Measurements from ENCODE around the gene CCDC6. TPM values are rescaled to one million over a fixed set of nuclear protein-coding genes. Genes with fewer than 3 reads are reported as not detected.
"Not testable (repeated sequence)": the region's sequence is repeated elsewhere in the genome, so short reads cannot be mapped to it uniquely, and the experiment has no call there.

The CCDC6 gene
- total RNA-seq, 4 donors from 2014 or later, result 20.1 to 30.6 (median 24.1) TPM

DNA sequence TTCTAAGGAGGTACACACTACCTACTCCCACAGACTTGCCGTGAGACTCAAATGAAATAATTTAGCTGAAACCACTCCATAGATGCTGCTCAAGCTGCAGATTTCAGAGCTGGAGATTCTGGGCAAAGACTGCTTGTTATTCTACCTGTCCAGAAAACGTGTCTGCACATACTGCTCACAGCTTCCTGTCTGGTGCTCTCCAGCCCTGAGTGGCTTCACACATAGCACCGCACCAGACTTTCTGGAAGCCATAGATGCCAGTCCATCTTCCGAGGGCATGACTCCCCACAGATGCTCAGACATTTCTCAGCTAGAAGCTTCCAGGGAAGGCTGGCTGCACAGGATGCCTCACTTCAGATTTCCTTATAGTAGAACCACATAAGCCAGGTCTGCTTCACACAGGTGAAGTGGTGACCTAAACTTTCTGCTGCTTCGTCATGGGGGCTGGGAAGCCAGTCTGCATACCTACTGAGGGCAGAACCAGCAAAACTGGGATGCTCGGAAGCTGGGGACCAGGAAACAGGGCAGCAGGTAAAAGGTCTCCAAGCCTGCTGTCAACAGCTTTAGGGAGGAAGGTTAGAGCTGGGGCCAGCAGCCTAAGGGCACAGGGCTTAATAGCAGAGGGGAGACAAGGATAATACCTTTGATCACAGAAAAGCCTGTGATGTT is 18.2 kb downstream of the CCDC6 start:
- H3K9me3 ChIP-seq, result no peaks in the 10 kb centered on the region
- H3K27me3 ChIP-seq, result no peaks in the 10 kb centered on the region
- H3K27ac ChIP-seq, result no peak overlapping the region
- H3K36me3 ChIP-seq, result peaks cover 0 to 22% (median 0%) of the 10 kb centered on the region in 3 donors
- no peak for DNase-seq (ENCODE audit: low spot score in 2 of 2)
- TF ChIP-seq EP300 (IDR thresholded peaks at IDR 0.05) (no peak), POLR2A (IDR thresholded peaks at IDR 0.05) (no peak)
- TF ChIP-seq, protein P1, sequence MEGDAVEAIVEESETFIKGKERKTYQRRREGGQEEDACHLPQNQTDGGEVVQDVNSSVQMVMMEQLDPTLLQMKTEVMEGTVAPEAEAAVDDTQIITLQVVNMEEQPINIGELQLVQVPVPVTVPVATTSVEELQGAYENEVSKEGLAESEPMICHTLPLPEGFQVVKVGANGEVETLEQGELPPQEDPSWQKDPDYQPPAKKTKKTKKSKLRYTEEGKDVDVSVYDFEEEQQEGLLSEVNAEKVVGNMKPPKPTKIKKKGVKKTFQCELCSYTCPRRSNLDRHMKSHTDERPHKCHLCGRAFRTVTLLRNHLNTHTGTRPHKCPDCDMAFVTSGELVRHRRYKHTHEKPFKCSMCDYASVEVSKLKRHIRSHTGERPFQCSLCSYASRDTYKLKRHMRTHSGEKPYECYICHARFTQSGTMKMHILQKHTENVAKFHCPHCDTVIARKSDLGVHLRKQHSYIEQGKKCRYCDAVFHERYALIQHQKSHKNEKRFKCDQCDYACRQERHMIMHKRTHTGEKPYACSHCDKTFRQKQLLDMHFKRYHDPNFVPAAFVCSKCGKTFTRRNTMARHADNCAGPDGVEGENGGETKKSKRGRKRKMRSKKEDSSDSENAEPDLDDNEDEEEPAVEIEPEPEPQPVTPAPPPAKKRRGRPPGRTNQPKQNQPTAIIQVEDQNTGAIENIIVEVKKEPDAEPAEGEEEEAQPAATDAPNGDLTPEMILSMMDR (IDR thresholded peaks at IDR 0.05), result no peak
- WGBS, 2 donors, result 88 to 90% methylated on average over 4 to 6 of the region's 6 CpGs
- no peak overlapping the region for H3K4me3 ChIP-seq
- H3K4me1 ChIP-seq, result peaks cover 0 to 52% (median 7%) of the 10 kb centered on the region in 4 donors

DNA sequence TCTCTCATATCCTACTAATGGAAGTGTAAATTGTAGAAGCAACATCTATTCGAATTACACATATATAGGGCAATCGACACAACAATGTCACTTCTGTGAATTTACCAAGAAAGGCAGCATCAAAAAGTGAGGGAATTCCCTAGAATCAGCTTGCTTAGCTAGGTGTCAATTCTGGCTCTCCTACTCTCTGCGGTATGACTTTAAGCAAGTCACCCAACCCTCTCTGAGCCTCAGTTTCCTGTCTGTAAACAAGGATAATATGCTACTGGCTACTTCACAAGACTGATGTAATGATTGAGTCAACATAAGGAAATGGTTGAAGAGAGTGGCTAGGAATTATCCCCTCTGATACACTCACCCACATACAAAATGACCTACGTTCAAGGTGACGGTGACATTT is 19.4 kb downstream of the CCDC6 start:
- WGBS, 2 donors, result 68 to 72% methylated on average over 5 of the region's 5 CpGs
- peaks cover 0 to 46% (median 7%) of the 10 kb centered on the region in 4 donors for H3K4me1 ChIP-seq

DNA sequence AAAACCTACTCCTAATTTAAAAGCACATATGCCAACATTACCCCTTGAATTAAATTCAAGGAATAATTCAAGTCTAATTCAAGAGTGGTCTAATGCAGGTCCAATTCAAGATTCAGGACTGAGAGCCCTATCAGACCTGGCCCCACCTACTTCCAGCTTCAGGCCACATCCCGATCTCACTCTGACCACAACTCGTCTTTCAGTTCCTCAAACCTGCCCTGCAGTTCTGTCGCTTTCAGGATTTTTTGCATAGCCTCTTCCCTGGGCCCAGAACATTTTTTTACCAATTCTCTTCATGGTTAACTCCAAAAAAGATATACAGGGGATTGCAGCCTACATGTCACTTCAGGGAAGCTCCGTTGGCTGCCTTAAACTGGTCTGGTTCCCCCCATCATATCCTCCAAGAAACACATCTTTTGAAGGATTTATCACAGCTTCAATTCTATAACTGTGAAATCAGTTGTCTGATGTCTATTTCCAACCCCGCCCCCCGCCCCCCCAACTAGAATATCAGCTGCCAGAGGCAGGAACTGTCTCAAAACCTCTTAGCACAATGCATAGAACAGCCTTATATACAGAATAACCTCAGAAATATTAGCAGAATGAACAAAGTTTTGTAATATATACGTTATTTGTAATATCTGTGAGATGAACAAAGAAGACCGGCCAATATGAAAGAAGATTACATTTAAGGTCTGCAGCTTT is 20.8 kb downstream of the CCDC6 start:
- no peaks in the 10 kb centered on the region for H3K27me3 ChIP-seq
- peaks cover 0 to 22% (median 0%) of the 10 kb centered on the region in 3 donors for H3K36me3 ChIP-seq
- no peaks in the 10 kb centered on the region for H3K9me3 ChIP-seq
- WGBS, 2 donors, result 68 to 71% methylated on average over 7 of the region's 8 CpGs
- TF ChIP-seq EP300 (IDR thresholded peaks at IDR 0.05) (no peak), POLR2A (IDR thresholded peaks at IDR 0.05) (no peak)
- TF ChIP-seq, protein P1 (IDR thresholded peaks at IDR 0.05), result no peak
- no peak overlapping the region for H3K4me3 ChIP-seq
- DNase-seq (ENCODE audit: low spot score in 2 of 2), result no peak
- peaks cover 0 to 36% (median 7%) of the 10 kb centered on the region in 4 donors for H3K4me1 ChIP-seq
- no peak overlapping the region for H3K27ac ChIP-seq

More for the DNA sequence above, 19.4 kb downstream of the CCDC6 start:
- Histone ChIP-seq H3K36me3 (peaks cover 0 to 22% (median 0%) of the 10 kb centered on the region in 3 donors), H3K4me3 (no peak overlapping the region), H3K27ac (no peak overlapping the region), H3K9me3 (no peaks in the 10 kb centered on the region), H3K27me3 (no peaks in the 10 kb centered on the region)
- TF ChIP-seq, protein P1 (IDR thresholded peaks at IDR 0.05), result no peak
- TF ChIP-seq EP300 (IDR thresholded peaks at IDR 0.05) (no peak), POLR2A (IDR thresholded peaks at IDR 0.05) (no peak)
- no peak for DNase-seq (ENCODE audit: low spot score in 2 of 2)

DNA sequence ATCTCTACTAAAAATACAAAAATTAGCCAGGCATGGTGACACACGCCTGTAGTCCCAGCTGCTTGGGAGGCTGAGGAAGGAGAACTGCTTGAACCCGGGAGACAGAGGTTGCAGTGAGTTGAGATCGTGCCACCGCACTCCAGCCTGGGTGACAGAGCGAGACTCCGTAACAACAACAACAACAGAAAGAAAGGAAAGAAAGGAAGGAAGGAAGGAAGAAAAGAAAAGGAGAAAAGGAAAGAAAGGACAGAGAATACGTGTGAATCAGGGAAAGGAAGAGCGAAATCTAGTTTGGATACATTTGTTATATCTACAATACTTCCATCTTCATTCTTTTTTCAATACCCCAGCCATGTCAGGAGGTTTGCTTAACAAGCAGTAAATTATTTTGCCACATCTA is 21.5 kb downstream of the CCDC6 start:
- Histone ChIP-seq H3K36me3 (peaks cover 0 to 18% (median 0%) of the 10 kb centered on the region in 3 donors), H3K4me1 (peaks cover 0 to 36% (median 7%) of the 10 kb centered on the region in 4 donors)
- not testable (repeated sequence) for DNase-seq (ENCODE audit: low spot score in 2 of 2); H3K27ac ChIP-seq; H3K27me3 ChIP-seq; H3K9me3 ChIP-seq; H3K4me3 ChIP-seq
- WGBS, 2 donors, result 97% methylated on average over 8 of the region's 8 CpGs

DNA sequence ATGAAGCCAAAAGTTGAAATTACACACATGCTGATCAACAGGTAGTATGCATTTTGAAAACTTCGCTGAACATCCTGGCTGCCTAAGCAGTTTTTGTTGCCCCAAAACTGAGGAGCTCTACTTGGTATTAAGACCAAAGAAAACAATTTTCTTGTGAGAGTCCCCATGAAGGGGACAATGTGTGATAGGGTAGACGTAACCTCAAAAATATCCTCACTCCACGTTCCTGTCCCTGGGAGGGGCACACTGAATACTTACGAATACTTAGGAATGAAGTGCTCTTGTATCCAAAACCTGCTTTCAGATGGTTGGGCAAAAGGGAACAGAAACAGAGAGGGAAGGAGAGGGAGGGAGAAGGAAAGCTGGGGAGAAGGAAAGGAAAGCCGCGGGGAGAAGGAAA is 24.7 kb downstream of the CCDC6 start:
- TF ChIP-seq POLR2A (IDR thresholded peaks at IDR 0.05), result no peak
- TF ChIP-seq, protein P1 (IDR thresholded peaks at IDR 0.05), result no peak
- TF ChIP-seq EP300 (IDR thresholded peaks at IDR 0.05), result no peak
- peaks cover 0 to 14% (median 6%) of the 10 kb centered on the region in 4 donors for H3K4me1 ChIP-seq
- no peaks in the 10 kb centered on the region for H3K9me3 ChIP-seq
- no peaks in the 10 kb centered on the region for H3K27me3 ChIP-seq
- 69 to 79% methylated on average over 5 of the region's 6 CpGs for WGBS, 2 donors
- H3K4me3 ChIP-seq, result no peak overlapping the region
- no peaks in the 10 kb centered on the region for H3K36me3 ChIP-seq
- H3K27ac ChIP-seq, result no peak overlapping the region
- no peak for DNase-seq (ENCODE audit: low spot score in 2 of 2)
